ENCODE data around the gene TOMM20.

- TF ChIP-seq CTCF (conservative IDR thresholded peaks at IDR 0.05; ENCODE audit: low read depth, low read length): no peak
- no peak for TF ChIP-seq EZH2 (IDR thresholded peaks at IDR 0.05; ENCODE audit: borderline replicate concordance, low read depth, low read length, poor library complexity, severe bottlenecking)
Measured at GRCh38 chr1:235152235-235152634, 23.6 kb upstream of the TOMM20 start.

Data from A673 (cell line).